ENCODE measurements around the gene ALKBH1. TPM values are rescaled to one million over a fixed set of nuclear protein-coding genes. Genes with fewer than 3 reads are reported as not detected.

The ALKBH1 gene
- total RNA-seq, 2 donors from 2014 or later = 12.5 to 20.4 TPM

DNA sequence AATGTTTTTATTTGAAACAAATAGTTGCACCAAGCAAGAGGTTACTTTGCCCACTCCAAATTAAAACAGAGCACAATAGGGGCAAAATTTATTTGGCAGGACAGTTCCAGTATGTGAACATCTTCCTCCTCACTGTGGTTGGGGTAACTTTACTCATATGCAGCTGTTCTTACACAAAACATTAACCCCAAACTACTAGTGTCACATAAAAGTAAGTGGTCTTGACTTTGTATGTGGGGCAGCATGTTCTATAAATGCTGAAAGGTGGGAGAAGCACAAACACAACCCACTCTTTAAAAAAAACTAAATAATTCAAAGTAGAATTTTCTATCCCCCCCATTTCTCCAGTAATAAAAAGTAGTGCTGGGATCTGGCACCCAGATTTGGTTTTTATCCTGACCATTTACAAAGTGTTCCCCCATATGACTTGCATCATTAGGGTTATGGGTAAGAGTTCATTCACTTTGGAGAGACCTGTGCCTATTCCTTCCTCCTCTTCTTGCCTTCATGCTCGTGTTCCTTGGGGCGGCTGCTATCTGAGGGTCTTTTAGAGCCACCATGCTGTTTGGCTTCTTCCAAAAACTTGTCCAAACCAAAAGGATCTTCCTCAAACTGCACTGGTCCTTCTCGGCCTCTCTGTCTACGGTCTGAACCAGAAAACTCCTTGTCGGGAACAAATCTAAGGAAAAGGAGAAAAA, 9.9 kb upstream of the ALKBH1 start:
- intact Hi-C loops (cut with DNase I) = no loop called here
- WGBS = 83% methylated on average over 5 of the region's 5 CpGs
- H3K4me1 ChIP-seq (replicated peaks) = no peaks in the 10 kb centered on the region
- DNase-seq (ENCODE audit: low spot score) = no peak
- TF ChIP-seq POLR2AphosphoS5 (IDR thresholded peaks at IDR 0.05) (no peak), POLR2A (IDR thresholded peaks at IDR 0.05) (no peak)
- TF ChIP-seq, protein P1, sequence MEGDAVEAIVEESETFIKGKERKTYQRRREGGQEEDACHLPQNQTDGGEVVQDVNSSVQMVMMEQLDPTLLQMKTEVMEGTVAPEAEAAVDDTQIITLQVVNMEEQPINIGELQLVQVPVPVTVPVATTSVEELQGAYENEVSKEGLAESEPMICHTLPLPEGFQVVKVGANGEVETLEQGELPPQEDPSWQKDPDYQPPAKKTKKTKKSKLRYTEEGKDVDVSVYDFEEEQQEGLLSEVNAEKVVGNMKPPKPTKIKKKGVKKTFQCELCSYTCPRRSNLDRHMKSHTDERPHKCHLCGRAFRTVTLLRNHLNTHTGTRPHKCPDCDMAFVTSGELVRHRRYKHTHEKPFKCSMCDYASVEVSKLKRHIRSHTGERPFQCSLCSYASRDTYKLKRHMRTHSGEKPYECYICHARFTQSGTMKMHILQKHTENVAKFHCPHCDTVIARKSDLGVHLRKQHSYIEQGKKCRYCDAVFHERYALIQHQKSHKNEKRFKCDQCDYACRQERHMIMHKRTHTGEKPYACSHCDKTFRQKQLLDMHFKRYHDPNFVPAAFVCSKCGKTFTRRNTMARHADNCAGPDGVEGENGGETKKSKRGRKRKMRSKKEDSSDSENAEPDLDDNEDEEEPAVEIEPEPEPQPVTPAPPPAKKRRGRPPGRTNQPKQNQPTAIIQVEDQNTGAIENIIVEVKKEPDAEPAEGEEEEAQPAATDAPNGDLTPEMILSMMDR (IDR thresholded peaks at IDR 0.05) = no peak
- peaks cover 0 to 4% of the 10 kb centered on the region in 2 donors for H3K36me3 ChIP-seq
- H3K9me3 ChIP-seq = no peaks in the 10 kb centered on the region
- H3K4me3 ChIP-seq = no peak overlapping the region
- H3K27me3 ChIP-seq (replicated peaks; ENCODE audit: insufficient read depth) = no peaks in the 10 kb centered on the region
- H3K27ac ChIP-seq = no peak overlapping the region

- H3K27me3 ChIP-seq (replicated peaks; ENCODE audit: insufficient read depth) = no peaks in the 10 kb centered on the region
Measured at GRCh38 chr14:77714926-77715325, 7.1 kb upstream of the ALKBH1 start.

DNA sequence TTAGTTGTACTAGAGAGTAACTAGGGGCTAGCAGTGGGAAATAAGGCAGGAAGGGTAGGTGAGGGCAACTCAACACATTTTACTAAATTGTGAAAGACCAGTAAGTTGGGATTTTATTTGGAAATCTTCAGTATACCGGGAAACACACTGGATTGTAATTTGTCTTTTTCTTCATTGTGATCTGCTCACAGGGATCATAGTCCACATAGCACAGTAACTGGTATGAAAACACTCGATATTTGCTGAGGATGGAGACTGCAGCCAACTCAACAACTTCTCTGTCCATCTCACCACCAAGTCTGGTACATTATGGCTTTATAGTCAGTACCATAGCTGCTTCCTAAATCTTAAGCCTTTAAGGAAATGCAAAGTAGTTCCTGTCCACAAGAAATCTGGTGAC, 2.5 kb upstream of the ALKBH1 start:
- Histone ChIP-seq H3K9me3 (no peaks in the 10 kb centered on the region), H3K36me3 (no peaks in the 10 kb centered on the region)
- 84% methylated on average over 2 of the region's 2 CpGs for WGBS

More at GRCh38 chr14:77714926-77715325, 7.1 kb upstream of the ALKBH1 start:
- Histone ChIP-seq H3K4me1 (replicated peaks) (no peaks in the 10 kb centered on the region), H3K27ac (no peak overlapping the region), H3K36me3 (no peaks in the 10 kb centered on the region), H3K9me3 (no peaks in the 10 kb centered on the region), H3K4me3 (no peak overlapping the region)
- intact Hi-C loops (cut with DNase I) = no loop called here
- WGBS = 93% methylated on average over 6 of the region's 6 CpGs
- TF ChIP-seq POLR2A (IDR thresholded peaks at IDR 0.05) (no peak), POLR2AphosphoS5 (IDR thresholded peaks at IDR 0.05) (no peak)
- TF ChIP-seq, protein P1 (IDR thresholded peaks at IDR 0.05) = no peak
- no peak for DNase-seq (ENCODE audit: low spot score)

DNA sequence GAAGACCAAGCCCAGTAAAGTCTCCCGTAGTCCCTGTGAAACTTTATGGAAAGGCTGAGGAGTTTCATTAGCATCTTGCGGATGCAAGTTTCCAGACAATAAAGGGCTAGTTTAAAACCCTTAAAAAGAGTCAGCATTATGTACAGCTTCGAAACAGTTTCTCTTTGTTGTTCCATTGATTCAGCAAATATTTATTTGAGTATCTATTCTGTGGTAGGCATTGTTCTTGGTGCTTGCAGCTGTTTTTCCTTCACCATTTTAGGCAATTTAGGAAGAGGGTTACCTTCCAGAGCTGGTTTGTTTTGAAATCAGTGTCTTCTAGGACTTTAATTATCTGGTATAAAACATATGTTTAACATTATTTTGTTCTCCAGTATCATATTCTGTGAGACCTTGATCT, 1.6 kb upstream of the ALKBH1 start:
- Histone ChIP-seq H3K4me3 (peak overlapping the region in 1 of 2 donors; percentile 96), H3K36me3 (peaks cover 0 to under 1% of the 10 kb centered on the region in 2 donors), H3K27me3 (replicated peaks; ENCODE audit: insufficient read depth) (no peaks in the 10 kb centered on the region), H3K9me3 (no peaks in the 10 kb centered on the region), H3K27ac (no peak overlapping the region), H3K4me1 (replicated peaks) (no peaks in the 10 kb centered on the region)
- WGBS = 69% methylated on average over 3 of the region's 3 CpGs
- no peak for TF ChIP-seq POLR2AphosphoS5 (IDR thresholded peaks at IDR 0.05)
- no peak for TF ChIP-seq POLR2A (IDR thresholded peaks at IDR 0.05)
- TF ChIP-seq, protein P1 (IDR thresholded peaks at IDR 0.05) = no peak
- intact Hi-C loops (cut with DNase I) = loop anchor here (2.0 to 10.0 kb wide), 3 partner anchors 51 to 395 kb away; partner anchors contain the start of genes AHSA1, SNW1 and VIPAS39
- no peak for DNase-seq (ENCODE audit: low spot score)

More for the DNA sequence above, 2.5 kb upstream of the ALKBH1 start:
- intact Hi-C loops (cut with DNase I) = no loop called here
- Histone ChIP-seq H3K4me3 (no peak overlapping the region), H3K27ac (no peak overlapping the region), H3K27me3 (replicated peaks; ENCODE audit: insufficient read depth) (no peaks in the 10 kb centered on the region), H3K4me1 (replicated peaks) (no peaks in the 10 kb centered on the region)
- TF ChIP-seq, protein P1 (IDR thresholded peaks at IDR 0.05) = no peak
- TF ChIP-seq POLR2A (IDR thresholded peaks at IDR 0.05) (no peak), POLR2AphosphoS5 (IDR thresholded peaks at IDR 0.05) (no peak)
- DNase-seq (ENCODE audit: low spot score) = no peak

GRCh38 chr14:77708749-77709148, 926 bp upstream of the ALKBH1 start:
- no peak for TF ChIP-seq POLR2AphosphoS5 (IDR thresholded peaks at IDR 0.05)
- TF ChIP-seq, protein P1 (IDR thresholded peaks at IDR 0.05) = no peak
- TF ChIP-seq POLR2A (IDR thresholded peaks at IDR 0.05) = no peak
- peak overlapping the region; percentile 74 to 96 for H3K4me3 ChIP-seq
- no peaks in the 10 kb centered on the region for H3K9me3 ChIP-seq
- no peak for DNase-seq (ENCODE audit: low spot score)
- 13% methylated on average over 7 of the region's 7 CpGs for WGBS
- H3K27me3 ChIP-seq (replicated peaks; ENCODE audit: insufficient read depth) = no peaks in the 10 kb centered on the region
- H3K4me1 ChIP-seq (replicated peaks) = no peaks in the 10 kb centered on the region
- intact Hi-C loops (cut with DNase I) = loop anchor here (2.0 to 10.0 kb wide), 3 partner anchors 52 to 394 kb away; partner anchors contain the start of genes AHSA1, SNW1 and VIPAS39
- H3K36me3 ChIP-seq = peaks cover 0 to 6% of the 10 kb centered on the region in 2 donors
- peak overlapping the region in 1 of 2 donors; percentile 74 for H3K27ac ChIP-seq

Measured in prostate gland (tissue), 2 donors.